Activated CD8-positive, alpha-beta memory T cell treated with anti-CD3 and anti-CD28 coated beads, Interleukin-2, amount 50 U/mL, for 24 hours (primary cell): ENCODE data around the gene OARD1.

ENCODE experiments used
- DNase-seq: peaks from one replicate; pipeline ENCODE4 v3.0.0-alpha.2; 2020; ENCODE audit errors: extremely low read depth

Gene OARD1

DNA sequence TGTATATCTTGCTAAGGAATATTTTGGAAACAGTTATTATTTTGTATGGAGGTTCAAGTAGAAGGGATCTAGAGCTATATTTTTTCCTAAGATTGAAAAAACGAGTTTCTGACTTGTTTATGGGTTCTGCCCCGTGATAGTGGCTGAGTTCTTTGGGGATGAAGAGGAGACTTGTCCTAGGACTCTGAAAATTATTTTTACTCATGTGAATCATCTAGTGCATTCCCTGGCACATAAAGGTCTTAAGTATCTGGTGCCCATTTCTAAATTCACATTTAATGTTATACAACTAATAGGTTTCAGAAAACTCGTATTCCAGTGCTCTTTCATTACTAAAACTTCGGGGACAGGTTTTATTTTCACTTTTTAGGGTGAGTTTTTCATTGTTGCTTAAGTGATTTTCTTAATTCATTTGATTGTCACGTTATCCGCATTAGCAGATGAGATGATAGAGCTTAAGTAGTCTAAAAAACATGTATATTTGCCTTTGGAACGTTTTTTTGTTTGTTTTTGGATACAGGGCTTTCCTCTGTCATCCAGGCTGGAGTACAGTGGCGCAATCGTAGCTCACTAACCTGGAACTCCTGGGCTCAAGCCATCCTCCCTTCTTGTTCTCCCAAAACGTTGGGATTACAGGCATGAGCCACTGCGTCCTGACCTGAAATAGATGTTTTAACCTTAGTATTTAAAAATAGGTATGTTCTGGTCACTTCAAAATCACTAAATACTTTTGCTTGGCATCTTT lies 2.7 kb upstream of the OARD1 start:
- no peak for DNase-seq

DNA sequence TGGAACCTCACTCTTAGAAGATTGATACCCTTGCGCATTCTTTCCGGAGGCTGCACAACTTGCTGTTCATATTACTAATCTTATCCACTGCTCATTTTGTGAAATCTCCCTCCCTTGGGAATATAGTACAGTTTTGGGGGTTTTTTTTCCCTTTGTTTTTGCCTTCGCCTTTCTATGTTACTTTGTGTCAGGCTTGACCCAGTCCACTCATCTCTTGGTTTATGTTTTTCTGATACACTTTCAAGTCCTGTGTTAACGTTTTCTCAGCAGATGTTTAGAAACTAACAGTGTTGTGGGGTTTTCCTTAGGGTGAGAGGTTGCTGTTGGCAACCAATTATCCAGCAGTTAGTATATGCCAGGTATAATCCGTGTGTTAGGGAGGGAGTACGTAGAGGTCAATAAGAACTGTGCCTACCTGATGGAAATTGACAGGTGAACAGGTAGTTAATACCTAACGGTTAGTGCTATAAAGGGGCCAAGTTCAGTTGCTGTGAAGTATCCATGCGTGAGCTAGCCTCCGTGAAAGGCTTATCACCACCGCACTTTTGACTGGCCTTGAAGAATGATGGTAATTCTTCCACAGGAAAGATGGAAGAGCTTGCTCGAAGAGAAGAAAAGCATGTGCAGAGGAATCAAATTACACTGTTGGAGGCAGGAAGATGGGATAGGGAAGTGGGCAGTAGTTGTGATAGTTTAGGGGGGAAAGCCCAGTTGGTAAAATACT lies 2.0 kb upstream of the OARD1 start:
- no peak for DNase-seq

DNA sequence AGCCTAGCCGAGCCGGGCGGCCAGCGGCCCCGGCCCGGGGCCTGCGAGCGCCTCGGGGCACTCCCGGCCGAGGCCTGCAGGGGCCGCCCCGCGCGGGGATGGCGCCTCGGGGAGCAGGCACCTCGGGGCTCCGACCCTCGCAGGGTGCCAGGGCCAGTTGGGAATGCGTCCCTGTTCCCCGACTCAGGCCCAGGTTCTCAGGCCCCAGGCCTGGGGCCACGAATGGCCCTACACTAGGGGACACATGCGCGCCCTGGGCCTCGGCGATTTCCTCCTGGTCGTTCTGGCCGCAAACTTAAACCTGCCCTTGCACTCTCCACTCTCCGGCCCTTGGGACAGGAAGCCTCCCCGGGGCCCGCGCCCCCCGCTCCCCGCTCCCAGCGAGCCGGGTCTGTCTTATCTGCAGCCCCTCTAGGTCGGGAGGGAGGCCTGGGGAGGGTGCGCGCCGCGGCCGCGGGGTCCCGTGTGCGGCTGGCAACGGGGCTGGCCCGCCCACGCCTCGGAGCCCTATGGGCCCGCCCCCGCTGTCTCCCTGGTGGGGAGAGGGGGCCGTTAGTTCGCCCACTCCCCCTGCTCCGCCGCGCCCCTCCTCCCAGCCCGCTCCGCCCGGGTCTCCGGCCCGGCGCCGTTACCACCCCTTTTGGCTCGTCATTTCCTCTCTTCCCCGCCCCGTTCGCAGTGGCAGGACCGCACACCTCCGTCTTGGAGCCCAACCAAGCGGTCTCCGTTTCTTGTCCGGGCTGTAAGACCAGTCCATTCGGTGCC lies 1.2 kb upstream of the OARD1 start:
- peak; percentile 39 for DNase-seq

DNA sequence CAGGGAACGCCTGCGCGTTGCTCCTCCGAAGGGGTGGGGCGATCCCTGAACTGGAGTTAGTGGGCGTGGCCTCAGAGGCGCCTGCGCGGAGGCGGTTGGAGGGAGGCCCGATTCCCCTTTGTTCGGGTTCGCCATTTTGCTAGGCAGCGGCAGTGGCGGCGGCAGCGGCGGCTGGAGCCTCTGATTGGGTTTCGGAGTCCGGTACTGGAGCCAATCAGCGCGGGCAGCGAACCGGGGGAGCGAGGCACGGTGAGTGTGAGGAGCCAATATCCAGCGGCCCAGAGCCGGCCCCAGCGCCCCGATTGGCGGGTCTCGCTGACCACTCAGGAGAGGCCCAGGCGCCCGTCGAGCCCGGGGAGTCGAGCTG lies 663 bp upstream of the OARD1 start, which contains the start of gene NFYA:
Gene NFYA (plus strand): TSS at position 139 of the 367 bp plus-strand sequence. CDS start 6,116 bp downstream, outside the sequence.
- no peak for DNase-seq

DNA sequence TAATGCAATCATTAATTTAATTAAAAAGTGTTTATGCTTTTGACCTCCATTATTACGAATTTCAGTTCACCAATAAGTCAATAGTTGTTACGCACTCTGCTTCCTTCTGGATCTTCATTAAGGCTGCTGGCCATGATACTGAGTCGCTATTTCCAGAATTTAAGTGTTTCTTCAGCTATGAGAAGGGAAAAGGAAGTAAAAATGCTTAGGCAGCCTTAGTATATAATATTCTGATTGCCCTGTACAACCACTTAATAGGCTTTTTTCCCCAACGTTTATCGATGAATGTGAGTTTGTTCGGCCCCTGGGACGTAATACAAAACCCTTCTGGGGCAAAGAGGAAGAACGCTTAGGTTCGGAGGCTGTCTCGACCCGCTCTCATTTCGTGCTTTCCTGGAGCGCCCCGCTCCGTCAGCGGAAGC lies 644 bp downstream of the OARD1 start:
- peak; percentile 46 for DNase-seq

DNA sequence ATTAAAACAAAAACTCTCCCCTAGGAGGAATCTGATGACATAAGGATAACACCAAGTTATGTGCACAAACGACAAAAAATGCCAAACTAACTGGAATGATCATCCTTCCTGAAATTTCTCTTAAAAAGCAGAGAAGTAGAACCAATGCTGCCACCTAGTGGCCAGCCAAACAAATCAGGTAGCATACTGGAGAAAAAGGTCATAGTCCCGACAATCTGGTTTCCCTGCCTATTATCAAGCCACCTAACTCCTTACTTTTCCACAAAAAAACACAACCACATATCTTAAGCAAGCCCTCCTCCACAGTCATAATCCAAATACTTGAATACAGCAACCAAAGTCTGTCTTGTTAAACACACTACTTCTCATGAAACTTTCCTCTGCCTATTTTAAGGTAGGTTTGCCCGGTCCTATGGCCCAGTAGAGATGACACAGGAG lies 5.3 kb downstream of the OARD1 start:
- peak; percentile 19 for DNase-seq

DNA sequence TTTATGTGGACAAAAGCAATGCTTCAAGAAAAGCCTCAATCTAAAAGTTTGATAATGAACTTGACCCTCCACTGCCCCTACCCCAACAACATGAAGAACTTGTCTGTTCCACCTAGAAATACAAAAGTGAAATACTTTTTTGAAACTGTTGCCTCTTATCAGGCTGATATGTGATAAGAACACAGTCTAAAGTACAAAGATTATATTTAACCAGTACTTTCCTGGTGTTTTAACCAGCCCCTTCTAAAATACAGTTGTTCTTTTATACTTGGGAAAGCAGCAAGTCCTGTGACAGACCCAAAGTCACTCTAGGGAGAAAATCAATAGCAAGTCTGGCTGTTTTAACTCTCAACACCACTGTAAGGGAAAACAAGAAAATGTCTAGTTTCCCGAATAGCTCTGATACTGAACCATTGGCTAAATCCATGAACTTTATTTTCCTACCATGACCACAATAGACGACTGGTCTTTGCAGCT lies 6.6 kb downstream of the OARD1 start:
- no peak for DNase-seq

DNA sequence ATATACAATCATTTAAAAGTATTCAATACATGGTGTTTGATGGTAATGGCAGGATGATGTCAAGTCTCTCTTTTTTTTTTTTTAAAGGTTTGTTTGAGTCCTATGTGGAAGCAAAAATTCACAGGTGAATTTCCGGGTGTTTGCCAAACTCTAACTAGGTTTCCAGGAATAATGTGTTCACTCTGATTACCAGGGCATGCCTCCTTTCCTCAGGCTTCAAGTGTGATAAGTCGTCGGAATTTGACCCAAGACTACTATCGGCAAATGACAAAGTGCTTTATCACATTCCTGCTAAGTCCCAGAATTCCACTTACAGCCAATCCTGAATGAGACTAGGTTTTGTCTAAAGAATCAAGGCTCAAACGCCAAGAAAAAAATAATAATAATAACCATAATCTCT lies 7.3 kb downstream of the OARD1 start:
- DNase-seq = no peak

DNA sequence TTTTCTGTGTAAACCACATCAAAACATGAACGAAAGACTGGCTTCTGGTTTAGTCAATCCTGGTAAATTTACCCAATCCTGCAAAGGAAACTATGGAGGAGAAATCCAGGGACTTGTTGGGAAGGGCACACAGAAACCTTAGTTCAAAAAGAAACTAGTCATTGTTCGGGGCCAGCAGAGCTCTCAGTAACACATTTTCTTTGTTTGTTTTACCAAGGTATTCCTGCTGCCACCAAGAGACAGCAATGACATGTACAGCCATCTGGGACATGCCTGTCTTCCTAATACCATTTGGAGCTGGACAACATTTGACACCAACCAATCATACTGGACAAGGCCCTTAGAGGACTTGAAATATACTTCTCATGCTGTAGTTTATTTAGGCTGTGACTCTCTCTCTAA lies 8.3 kb downstream of the OARD1 start:
- no peak for DNase-seq

DNA sequence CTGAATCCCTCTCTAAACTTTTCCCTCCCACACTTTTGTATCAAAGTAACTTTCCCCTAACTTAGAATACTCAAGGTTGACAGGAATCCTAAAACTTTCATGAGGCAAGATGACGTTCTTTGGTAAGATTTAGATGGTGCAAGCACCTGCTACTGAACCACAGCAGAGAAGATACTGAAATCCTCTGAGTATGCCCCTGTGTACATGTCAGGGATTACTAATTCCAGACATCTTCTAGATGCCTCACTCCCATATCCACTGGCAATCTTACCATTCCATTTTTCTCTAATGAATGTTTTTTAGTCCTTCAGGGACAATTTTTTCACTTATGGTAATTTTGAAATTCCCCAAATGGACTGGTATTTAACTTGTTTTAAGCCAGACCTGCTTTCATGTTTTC lies 10.1 kb downstream of the OARD1 start:
- no peak for DNase-seq

DNA sequence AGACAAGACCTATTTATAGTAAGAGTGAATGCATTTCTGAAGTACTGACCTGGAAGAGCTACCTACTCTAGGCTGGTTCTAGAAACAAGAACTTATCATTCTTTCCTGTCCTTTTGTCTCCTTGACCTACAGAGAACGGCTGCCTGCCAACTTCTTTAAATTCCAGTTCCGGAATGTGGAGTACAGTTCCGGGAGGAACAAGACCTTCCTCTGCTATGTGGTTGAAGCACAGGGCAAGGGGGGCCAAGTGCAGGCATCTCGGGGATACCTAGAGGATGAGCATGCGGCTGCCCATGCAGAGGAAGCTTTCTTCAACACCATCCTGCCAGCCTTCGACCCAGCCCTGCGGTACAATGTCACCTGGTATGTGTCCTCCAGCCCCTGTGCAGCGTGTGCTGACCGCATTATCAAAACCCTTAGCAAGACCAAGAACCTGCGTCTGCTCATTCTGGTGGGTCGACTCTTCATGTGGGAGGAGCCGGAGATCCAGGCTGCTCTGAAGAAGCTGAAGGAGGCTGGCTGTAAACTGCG lies 10.9 kb downstream of the OARD1 start:
- no peak for DNase-seq

DNA sequence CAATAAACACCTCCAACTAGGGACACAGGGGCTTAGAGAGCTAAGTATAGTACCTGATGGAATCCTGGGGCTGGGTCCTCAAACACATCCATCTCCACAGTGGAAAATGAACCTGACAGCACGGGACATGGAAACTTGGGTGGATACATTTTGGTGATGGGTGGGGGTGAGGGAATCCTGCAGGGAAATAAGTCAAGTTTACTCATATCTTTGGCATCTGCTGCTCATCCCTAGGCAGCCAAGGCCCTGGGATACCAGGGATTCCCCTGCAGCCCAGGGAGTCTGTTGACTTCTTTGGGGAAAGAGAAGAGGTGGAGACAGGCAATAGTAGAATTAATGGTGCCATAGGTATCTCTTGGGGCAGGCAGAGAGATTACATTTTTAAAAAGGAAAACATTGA lies 12.6 kb downstream of the OARD1 start:
- DNase-seq = no peak

DNA sequence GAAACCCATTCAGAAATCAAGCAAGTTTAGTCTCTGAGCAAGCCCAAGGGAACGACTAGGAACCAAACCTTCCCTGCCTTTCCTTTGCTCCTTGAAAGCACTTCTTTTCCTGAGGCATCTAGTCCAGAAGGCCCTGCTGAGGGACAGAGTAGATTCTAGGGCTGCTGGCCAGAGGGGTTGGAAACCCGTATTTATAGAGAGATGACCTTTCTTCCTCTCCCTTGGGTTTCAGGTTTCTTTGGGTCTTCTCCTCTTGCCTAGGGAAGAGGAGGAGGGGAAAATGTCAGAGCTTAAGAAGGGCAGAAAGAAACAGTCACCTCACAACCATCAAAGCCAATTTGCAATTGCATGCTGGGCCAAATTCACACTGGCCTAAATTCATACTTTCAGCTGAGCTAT lies 13.4 kb downstream of the OARD1 start:
- no peak for DNase-seq

DNA sequence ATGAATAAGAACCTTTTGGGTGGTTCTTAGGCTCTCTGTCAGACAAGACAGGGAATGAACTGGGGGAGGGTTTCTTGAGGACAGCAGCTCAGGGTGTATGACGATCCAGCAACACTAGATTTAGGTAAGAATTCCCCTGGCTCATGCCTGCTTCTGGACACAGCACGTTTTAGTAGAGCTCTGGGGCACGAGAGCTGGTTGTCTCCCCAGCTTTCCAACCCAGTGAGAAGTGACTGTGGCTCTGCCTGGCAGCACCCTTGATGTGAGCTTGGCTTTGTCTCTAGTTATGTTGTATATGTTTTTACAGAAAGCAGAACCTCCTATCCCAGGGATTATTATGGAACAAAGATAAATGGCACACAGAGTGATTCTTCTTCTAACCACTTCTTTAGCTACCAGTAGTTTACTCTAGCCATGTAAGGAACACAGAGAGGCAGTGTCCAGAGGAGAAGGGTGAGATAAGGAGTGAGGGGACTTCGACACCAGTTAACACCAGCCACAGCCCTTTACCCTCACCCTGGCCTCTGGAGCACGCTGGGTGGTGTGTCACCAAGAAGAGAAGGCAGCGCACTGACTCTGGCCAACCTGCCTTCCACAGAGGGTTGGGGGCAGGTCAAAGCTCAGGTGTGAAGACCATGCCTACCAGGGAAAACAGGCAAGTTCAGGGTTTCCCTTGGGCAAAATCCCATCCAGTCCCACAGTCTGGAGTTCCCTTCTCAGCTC lies 15.2 kb downstream of the OARD1 start:
- no peak for DNase-seq

DNA sequence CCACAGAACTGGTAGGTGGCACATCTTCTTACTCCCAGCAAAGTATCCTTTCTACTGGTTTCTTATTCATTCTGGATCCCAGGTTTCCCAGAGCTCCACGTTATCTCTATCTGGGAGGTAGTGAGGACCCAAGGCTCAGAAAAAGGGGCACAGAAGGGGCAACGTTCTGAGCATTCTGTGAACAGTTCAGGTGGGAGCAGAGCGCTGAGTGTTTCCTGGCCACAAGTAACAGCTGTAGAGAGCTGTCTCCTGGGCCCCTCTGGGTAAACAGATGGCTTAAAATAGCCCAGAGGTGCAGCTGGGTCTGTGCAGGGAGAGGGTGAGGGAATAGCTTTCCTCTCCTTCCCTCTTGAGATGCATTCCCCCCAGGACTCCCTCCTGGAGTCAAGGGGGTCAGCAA lies 17.0 kb downstream of the OARD1 start:
- no peak for DNase-seq

DNA sequence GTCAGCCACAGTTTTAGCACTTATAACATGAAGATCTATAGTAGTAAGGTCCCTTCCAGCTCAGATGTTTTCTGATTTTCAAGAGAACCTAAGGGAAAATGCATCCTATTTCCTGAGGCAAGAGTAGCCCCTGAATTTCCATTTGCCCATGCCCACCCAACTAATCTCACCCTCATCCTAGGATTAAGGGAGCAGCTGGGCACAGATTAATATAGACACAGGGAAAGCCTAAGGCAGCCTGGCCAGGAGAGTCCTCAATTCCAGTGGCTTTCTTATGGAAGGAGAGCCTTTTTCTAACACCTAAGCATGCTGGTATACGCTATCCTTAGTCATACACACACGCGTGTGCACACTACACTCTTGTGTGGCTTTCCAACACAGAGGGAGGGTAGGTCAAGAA lies 17.6 kb downstream of the OARD1 start:
- DNase-seq = no peak

DNA sequence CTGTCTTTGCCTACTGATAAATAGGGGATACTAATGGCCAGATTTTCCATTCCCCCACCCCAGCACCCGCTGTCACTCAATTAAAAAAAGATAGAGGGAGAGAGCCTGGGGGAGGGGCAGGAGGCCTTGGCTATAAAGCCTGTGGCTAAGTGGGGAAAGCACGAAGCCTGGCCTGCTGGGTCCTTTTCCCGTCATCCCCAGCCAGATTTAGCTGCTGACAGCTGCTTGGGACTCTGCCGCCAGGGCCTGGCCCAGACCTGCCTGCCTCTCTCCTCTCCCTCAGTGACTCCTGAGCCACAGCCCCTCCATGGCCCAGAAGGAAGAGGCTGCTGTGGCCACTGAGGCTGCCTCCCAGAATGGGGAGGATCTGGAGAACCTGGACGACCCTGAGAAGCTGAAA lies 19.1 kb downstream of the OARD1 start, which contains the start of gene APOBEC2:
Gene APOBEC2 (plus strand): TSS at position 162 of the 400 bp plus-strand sequence. CDS start 146 bp downstream, at position 308.
- no peak for DNase-seq

DNA sequence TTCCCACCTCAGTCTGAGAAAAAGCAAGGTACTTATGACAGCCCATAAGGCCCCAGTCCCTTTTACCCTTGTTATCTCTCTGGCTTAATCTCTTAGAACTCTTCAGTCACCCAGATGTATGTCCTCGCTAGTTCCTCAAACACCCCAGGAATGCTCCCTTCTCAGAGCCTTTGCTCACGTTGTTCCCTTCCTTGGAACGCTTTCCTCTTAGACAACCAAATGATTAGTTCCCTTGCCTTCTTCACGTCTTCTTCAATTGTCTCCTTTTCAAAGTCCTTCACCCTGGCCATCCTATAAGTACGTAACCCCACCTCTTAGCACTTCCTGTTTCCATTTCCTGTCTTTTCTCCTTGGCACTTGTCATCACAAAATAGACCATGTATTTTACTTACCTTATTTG lies 20.3 kb downstream of the OARD1 start:
- DNase-seq = no peak

DNA sequence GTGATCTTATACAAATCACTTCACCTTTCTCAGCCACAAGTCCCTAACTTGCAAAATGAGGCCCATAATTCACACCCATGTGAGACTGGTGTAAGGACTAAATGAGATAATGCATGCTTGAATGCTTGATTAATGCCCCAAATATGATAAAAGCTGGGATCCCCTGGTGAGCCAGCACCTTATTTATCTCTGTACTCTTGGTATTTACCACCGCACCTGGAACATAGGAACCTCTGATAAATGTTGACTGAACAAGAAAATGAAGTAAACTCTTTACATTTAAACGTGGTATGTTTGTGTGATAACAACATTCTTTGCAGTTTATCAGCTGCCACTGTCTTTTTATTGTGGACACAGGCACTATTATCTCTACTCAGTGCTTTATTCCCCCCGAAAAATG lies 21.6 kb downstream of the OARD1 start:
- DNase-seq = no peak

DNA sequence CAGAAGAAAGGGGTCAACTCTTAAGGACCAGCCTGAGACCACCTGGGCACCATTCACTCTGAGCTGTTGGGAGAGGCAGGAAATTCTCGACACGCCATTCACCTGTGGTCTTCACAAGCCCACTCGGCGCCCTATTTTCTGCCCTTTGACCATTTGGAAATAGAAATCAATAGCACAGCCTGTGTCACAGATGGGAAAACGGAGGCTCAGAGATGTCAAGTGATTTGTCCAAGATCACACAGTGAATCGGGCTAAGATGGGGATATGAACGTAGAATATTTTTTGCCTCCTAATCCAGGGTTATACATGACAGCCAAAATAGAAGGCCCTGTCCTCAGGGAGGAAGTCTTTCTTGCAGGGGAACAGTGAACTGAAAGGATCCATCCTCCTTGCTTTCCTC lies 22.2 kb downstream of the OARD1 start:
- no peak for DNase-seq

DNA sequence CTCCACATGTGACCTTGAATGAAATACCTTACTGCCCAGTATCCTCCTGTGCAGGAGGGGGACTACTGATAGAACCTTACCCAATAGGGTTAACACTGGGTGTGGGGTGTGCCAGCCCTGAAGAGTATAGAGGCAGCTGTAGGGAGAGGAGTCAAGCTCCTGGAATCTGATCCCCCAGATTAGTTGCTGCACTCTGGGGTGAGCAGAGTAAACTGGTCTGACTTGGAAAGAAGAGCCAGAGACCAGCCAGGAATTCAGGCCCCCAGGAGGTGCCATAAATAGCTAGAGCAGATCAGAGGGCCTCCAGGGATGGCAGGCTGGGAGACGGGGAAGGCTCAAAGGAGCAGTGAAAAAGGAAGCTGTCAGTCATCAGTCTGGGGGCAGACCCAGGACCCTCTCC lies 22.6 kb downstream of the OARD1 start:
- DNase-seq = no peak
